GM21717 (cell line): Measurements from ENCODE around the gene ERICH2.

Source experiments
- ATAC-seq: cut with Tn5 transposase; IDR thresholded peaks from one replicate; pipeline ENCODE4 v1.9.1; 2021; ENCODE audit warnings: mild to moderate bottlenecking, moderate library complexity; ENCODE audit not compliant: unreplicated experiment

The ERICH2 gene

DNA sequence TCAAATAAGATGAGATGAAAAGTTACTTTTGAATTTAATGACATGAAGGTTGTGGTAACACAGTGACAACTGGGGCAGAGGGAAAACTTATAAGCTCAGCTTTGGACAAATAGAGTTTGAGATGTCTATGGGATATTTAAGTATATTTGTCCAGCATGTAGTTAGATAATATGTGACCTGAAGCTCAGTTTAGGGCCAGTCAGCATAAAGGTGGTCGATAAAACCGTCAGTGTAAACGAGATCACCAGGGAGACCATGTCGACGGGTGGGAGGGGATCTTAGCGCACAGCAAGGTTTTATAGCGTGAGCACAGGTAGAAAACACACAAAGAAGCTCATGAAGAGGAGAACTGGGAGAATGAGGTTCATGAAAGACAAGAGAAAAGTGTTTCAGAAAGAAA, 7.4 kb upstream of the ERICH2 start:
- no peak for ATAC-seq

- ATAC-seq, result no peak
Observed at GRCh38 chr2:170763232-170763631, 6.9 kb upstream of the ERICH2 start.

GRCh38 chr2:170764880-170765261, 5.3 kb upstream of the ERICH2 start:
- ATAC-seq, result no peak

DNA sequence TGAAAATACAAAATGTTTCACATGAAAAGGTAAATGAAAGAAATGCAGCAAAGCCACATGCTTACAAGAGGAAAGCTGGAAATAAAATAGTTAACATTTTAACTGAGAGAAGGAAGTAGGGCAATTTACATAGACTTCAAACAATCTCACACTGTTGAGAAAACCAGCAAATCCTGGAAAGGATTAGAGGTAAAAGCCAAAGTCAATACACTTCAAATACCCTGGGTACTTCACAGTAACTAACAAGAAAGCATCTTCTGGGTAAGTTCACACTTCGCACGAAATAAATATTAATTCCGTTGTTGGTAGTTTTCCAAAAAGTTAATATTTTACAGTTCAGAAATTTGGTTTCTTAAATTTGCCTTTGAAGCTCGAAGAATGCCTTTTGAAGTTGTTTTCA, 3.5 kb upstream of the ERICH2 start:
- no peak for ATAC-seq

GRCh38 chr2:170770606-170771420, 635 bp downstream of the ERICH2 start:
- ATAC-seq, result peak; percentile 85

- no peak for ATAC-seq
Observed at GRCh38 chr2:170771421-170771937, 1.3 kb downstream of the ERICH2 start.

DNA sequence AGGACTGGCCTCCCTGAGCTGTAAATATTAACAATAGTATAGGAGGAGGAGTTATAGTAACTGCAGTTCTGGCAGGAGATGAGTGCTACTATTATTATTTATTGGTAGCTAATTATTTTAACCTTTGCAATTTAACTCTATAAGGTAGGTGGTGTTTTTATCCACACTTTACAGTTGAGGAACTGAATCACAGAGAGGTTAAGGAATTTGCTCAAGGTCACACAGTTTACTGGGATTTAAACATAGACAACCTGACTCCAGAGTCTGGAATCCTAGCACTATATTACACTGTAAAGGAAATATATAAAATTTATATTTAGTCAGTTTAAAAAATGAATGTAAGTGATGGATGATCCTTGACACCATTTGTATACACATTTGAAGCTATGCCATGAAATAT, 2.1 kb downstream of the ERICH2 start:
- ATAC-seq, result no peak

GRCh38 chr2:170774074-170774473, 3.9 kb downstream of the ERICH2 start:
- no peak for ATAC-seq

- ATAC-seq, result no peak
Observed at GRCh38 chr2:170778900-170779299, 8.7 kb downstream of the ERICH2 start.

DNA sequence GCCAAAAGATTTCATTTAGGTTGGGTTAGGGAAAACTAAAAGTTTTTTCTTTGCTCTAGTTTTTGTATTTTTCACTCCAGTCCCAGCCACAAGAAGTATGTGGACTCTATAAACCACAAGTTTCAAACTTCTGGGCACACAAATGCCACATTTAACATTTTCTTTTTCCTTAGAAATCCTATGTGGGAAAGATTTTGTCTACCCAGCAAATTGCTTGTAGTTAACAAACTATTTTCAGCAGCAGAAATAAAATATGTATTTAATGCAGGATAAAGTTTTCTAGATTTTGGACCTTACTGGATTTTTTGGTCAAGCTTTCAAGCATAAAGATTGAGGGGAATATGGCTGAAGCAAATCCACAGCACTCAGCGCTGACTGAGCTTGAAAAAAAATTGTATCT, 9.1 kb downstream of the ERICH2 start:
- no peak for ATAC-seq

- ATAC-seq, result no peak
Observed at GRCh38 chr2:170782673-170783072, 12.5 kb downstream of the ERICH2 start.

DNA sequence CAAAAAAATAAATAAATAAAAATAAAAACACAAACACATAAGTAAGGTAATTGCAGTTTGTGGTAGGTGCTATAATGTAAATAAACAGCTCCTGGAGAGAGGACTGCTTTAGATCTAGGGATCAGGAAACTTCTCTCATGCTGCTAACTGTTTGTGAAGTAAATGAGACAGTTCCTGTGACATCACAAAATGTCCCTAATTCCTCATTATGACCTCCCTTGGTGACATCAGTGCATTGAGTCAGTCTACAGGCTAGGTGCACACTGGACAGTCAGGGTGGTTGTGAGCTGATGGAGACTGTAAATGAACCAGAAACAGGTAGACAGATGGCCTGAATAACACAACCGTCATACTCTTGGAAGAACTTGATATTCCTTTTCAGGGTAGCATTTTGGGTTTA, 13.4 kb downstream of the ERICH2 start:
- no peak for ATAC-seq

DNA sequence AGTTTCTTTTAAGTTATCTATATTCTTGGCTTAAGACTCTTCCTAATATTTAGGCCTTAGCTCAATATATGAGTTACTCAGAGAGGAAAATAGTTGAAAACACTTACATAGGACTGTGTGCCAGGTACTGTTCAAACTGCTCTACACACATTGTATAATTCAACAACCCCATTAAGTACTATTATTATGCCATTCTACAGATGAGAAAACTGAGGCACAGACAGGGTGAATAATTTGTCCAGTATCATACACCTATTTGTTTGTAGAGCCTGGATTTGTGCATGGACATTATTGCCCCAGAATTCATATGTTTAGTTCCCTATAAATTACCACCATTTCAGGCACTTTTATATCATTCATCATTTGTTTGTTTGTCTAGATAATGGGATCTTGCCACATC, 28.8 kb downstream of the ERICH2 start:
- no peak for ATAC-seq

DNA sequence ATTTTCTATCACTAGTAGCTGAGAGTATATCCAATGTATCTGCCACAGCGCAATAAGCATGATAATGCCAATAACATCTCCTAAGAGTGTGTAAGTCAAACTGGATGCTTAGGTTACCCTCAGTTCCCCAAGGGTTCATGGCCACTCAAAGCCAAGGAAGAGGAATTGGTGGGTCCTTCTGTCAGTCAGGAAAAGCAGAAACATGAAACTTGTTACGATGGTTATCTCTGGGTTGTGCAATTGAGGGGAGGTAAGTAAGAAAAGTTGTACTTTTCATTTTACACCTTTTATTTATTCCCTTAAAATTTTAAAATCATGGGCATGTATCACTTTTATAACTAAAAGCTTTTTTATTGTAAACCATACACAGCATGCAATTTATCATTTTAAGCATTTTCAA, 36.4 kb downstream of the ERICH2 start:
- no peak for ATAC-seq

- no peak for ATAC-seq
Observed at GRCh38 chr2:170812710-170813600, 42.8 kb downstream of the ERICH2 start.

- ATAC-seq, result no peak
Observed at GRCh38 chr2:170813611-170814532, 43.7 kb downstream of the ERICH2 start.

DNA sequence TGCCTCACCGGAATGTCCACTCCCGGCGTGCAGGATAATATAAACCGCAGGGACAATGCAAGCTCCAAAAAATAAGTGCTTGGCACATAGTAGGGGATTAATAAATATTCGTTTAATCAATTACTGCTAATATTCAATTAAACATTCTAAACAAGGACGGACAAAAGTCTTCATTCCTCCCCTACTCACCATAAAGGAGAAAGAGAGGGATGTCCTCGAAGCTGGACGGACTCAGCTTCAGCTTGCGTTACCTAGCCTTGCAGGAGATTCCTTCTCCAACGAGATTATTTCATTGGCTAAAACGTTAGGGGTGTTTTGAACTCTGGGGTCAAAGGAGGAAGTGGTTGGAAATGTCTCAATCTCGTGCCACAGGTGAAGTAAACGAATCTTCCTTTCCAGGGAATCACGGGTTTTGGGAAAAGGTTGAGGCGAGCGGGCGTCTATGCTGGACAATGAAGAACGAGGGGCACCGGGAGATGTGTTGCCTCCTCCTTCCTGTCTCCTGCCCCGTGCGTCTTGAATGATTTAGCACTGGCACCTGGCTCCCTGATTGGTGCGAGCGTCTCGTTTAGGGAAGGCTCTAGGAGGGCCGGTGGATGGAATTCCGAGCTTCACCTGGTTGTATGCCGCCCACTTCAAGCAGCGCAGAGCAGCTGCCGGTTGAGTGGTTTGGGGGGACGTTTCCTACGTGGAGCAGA, 44.5 kb downstream of the ERICH2 start:
- ATAC-seq, result no peak

GRCh38 chr2:170815311-170815710, 45.1 kb downstream of the ERICH2 start:
- no peak for ATAC-seq

GRCh38 chr2:170815746-170816503, 45.7 kb downstream of the ERICH2 start:
- peak; percentile 35 for ATAC-seq
